Erythroblast (primary cell): ENCODE data around the gene TRAF1.

Experiments
- GATA1 ChIP-seq: IDR thresholded peaks from 2 replicates; pipeline ENCODE4 v1.6.1; 2011; ENCODE audit warnings: low read depth, mild to moderate bottlenecking, control low read depth, low read length, moderate library complexity
- POLR2A ChIP-seq: IDR thresholded peaks from 2 replicates; pipeline ENCODE4 v1.6.1; 2011; ENCODE audit warnings: mild to moderate bottlenecking, low read length

DNA sequence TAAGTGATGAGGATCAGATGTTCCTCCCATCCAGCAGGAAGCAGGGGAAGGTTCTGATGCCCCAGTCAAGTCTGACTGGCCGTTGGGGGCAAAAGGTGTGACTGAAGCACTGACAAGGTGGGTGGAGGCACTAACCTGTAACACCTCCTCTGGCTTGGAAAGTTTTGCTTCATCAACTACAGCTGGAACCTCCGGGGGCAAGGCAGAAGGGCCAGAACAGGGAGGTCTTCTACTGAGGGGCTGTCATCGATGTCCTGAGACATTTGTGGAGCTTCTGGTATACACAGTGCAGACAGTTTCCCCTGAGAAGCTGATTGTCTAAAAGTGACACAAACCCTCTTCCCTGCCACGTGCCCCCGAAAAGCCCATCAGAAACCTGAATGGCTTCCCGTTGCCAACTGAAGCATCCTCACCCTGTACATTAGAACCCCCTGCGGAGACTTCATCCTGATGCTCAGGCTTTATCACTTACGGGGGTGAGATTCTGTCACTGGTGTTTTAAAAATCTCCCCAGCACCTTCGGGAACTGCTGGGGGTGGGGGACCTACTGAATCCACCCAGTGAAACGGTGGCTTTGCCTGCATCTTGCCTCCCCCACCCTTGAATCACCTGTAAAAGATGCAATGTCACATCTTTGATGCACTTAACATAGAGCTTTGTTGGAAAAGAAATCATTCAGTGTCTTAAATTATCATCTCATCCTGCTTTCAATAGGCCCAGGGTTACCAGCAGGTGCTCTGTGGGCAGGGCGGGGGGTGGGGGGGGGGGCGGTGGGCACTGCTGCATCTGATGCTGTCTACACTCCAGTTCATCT lies 24.6 kb downstream of the TRAF1 start:
- TF ChIP-seq POLR2A (no peak), GATA1 (no peak)
